GM10266 (cell line): ENCODE measurements around the gene HECTD3.
"Not testable (repeated sequence)": the region's sequence is repeated elsewhere in the genome, so short reads cannot be mapped to it uniquely, and the experiment has no call there.

ENCODE experiments used
- DNase-seq: peaks from one replicate; pipeline ENCODE4 v3.0.0; 2012; ENCODE audit errors: extremely low spot score
- CTCF ChIP-seq: IDR thresholded peaks from 2 replicates; pipeline ENCODE4 v1.5.1; 2012; ENCODE audit warnings: mild to moderate bottlenecking, low read depth; ENCODE audit not compliant: control insufficient read depth, insufficient read depth; ENCODE audit errors: missing control alignments

The HECTD3 gene

DNA sequence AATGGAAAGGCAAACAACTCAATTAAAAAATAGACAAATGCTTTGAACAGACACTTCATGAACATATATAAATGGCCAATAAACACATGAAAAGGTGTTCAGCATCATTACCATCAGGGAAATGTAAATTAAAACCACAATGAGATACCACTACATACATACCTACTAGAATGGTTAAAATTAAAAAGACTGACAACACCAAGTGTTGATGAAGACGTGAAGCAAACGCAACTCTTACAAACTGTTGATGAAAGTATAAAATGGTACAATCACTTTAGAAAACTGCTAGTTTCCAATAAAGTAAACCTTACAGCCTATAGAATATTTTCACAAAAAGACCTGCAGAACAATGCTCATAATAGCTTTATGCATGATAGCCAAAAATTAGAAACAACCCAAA is 34.9 kb downstream of the HECTD3 start:
- DNase-seq, result no peak
- no peak for TF ChIP-seq CTCF

GRCh38 chr1:44973645-44974044 is 37.5 kb downstream of the HECTD3 start:
- no peak for TF ChIP-seq CTCF
- DNase-seq, result no peak

- DNase-seq, result no peak
- TF ChIP-seq CTCF, result no peak
Measured at GRCh38 chr1:44970317-44970716, 40.8 kb downstream of the HECTD3 start.

GRCh38 chr1:44964396-44964795 is 46.7 kb downstream of the HECTD3 start:
- no peak for TF ChIP-seq CTCF
- DNase-seq, result no peak

DNA sequence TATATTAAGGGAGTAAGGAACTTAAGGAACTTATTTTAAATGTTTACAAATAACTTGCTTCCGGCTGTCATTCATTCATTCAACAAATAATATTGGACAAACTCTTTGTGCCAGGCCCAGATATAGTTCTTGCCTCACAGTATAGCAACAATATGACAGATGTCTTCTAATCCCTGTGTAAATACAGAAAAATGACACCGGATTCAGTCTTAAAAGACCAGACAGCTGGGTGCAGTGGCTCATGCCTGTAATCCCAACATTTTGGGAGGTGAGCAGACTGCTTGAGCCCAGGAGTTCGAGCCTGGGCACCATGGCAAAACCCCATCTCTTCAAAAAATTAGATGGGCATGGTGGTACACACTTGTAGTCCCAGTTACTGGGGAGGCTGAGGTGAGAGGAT is 48.4 kb downstream of the HECTD3 start:
- DNase-seq, result no peak

DNA sequence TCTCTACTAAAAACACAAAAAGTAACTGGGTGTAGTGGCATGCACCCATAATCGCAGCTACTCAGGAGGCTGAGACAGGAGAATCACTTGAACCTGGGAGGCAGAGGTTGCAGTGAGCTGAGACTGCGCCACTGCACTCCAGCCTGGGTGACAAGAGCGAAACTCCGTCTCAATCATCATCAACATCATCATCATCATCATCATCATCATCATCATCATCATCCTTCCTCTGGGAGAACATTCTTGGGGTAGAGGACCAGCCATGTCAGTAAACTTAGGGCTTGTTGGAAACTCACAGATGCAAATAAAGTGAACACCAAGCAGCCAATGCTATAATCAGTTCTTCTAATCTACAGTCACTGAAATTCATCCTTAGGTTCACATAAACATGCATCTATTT is 49.1 kb downstream of the HECTD3 start:
- DNase-seq, result not testable (repeated sequence)

More for the DNA sequence above, 48.4 kb downstream of the HECTD3 start:
- TF ChIP-seq CTCF, result no peak

- DNase-seq, result not testable (repeated sequence)
Measured at GRCh38 chr1:44957566-44957965, 53.6 kb downstream of the HECTD3 start.

GRCh38 chr1:44956077-44956476 is 55.0 kb downstream of the HECTD3 start:
- not testable (repeated sequence) for DNase-seq
